AG10803 (cell line): ENCODE results near the gene ELOVL7.
"Not testable (repeated sequence)": the region's sequence is repeated elsewhere in the genome, so short reads cannot be mapped to it uniquely, and the experiment has no call there.

Experiments used
- DNase-seq: peaks from one replicate; pipeline ENCODE4 v3.0.0; 2010; ENCODE audit warnings: low read depth
- H3K4me3 ChIP-seq: 2 replicates; pipeline ENCODE4 v1.5.1; 2011; ENCODE audit warnings: mild to moderate bottlenecking, low read length, control low read depth
- TF ChIP-seq, protein P1 (sequence below): conservative IDR thresholded peaks from 2 replicates; pipeline ENCODE4 v1.5.1; 2011; ENCODE audit warnings: mild to moderate bottlenecking, low read length, control low read depth, inconsistent platforms

Gene ELOVL7

DNA sequence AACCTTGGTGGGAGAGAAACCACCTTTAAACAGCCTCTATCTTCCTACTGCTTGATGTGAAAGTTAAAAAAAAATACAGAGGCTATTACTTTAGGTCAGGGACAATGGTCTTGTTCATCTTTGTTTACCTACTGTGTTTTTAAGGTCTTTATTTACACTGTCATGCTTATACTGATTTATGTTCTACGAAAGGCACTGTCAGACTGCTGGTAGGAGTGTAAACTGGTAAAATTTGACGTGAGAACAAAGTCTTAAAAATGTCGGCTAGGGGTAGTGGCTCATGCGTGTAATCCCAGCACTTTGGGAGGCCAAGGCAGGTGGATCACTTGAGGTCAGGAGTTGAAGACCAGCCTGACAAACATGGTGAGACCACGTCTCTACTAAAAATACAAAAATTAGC is 42.1 kb upstream of the ELOVL7 start:
- TF ChIP-seq, protein P1, sequence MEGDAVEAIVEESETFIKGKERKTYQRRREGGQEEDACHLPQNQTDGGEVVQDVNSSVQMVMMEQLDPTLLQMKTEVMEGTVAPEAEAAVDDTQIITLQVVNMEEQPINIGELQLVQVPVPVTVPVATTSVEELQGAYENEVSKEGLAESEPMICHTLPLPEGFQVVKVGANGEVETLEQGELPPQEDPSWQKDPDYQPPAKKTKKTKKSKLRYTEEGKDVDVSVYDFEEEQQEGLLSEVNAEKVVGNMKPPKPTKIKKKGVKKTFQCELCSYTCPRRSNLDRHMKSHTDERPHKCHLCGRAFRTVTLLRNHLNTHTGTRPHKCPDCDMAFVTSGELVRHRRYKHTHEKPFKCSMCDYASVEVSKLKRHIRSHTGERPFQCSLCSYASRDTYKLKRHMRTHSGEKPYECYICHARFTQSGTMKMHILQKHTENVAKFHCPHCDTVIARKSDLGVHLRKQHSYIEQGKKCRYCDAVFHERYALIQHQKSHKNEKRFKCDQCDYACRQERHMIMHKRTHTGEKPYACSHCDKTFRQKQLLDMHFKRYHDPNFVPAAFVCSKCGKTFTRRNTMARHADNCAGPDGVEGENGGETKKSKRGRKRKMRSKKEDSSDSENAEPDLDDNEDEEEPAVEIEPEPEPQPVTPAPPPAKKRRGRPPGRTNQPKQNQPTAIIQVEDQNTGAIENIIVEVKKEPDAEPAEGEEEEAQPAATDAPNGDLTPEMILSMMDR: no peak
- H3K4me3 ChIP-seq: no peak overlapping the region
- no peak for DNase-seq

DNA sequence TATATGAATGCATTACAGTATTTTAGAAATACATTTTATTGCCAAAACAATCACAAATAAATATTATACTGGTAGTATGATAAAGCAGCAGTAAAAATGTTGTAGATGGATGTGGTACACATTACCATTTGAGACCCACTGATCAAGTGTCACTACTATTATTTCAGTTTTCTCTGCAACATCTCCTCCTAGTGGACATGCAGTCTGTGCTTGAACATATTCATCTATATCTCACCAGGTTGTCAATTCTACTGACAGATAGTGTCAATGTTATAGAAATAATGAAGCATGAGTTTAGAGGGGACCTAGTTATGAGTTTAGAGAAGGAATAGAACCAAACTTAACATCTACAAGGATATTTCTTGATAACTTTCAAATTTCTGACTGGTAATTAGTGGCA is 39.2 kb upstream of the ELOVL7 start:
- no peak overlapping the region for H3K4me3 ChIP-seq
- TF ChIP-seq, protein P1: no peak; the same call in 1 of the 2 replicates
- DNase-seq: peak; percentile 1

DNA sequence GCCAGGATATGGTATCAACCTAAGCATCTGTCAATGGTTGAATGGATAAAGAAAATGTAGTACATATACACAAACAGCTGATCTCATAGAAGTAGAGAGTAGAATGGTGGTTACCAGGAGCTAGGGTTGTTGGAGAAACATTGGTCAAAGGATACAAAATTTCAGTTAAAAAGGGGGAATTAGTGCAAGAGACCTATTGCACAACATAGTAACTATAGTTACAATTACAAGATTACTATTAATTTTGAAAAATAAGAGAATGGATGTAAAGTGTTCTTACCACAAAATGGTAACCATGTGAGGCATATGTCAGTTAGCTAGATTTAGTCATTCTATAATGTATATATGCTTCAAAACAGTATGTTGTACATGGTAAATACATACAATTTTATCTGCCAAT is 28.8 kb upstream of the ELOVL7 start:
- H3K4me3 ChIP-seq: no peak overlapping the region
- DNase-seq: no peak
- TF ChIP-seq, protein P1: no peak

DNA sequence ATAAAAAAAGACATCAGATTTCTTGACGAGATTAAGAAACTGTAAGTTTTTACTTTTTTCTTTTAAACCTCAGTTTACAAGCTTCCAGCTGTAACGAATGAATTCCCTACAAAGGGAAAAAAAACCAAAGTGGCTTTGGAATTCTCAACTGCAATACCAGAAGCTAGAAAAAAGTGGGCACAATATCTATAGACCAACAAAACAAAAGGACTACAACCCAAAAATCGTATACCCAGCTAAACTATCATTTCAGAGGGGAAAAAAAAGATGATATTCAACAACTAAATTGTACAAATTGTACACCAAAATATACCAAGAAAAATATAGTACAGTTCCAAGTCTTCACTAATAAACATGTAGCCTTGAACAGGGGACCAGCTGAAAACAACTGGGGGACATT is 26.8 kb upstream of the ELOVL7 start:
- no peak for DNase-seq
- H3K4me3 ChIP-seq: no peak overlapping the region
- TF ChIP-seq, protein P1: no peak

DNA sequence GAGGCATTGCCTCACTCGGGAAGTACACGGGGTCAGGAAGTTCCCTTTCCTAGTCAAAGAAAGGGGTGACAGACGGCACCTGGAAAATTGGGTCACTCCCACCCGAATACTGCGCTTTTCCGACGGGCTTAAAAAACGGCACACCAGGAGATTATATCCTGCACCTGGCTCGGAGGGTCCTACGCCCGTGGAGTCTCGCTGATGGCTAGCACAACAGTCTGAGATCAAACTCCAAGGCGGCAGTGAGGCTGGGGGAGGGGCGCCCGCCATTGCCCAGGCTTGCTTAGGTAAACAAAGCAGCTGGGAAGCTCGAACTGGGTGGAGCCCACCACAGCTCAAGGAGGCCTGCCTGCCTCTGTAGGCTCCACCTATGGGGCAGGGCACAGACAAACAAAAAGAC is 16.5 kb upstream of the ELOVL7 start:
- H3K4me3 ChIP-seq, DNase-seq: not testable (repeated sequence)

DNA sequence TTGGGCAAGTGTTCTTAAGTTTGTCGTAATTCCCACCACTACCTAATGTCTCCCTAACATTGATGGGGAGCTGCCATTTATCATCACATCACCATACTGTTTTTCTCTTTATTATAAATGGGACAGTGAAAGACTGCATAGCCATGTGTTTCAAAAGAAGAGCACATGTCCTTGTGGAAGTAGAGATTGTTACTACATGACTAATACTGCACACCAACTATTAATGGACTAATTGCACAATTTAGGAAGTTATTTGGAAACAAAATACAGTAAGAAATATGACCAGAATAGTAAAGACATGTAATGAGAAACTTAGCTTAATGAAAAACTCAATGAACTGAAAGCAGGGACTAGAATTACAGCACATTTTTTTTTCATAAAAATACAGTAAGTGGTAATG is 12.0 kb upstream of the ELOVL7 start:
- H3K4me3 ChIP-seq: no peak overlapping the region
- peak; percentile 68 for DNase-seq
- TF ChIP-seq, protein P1: no peak

DNA sequence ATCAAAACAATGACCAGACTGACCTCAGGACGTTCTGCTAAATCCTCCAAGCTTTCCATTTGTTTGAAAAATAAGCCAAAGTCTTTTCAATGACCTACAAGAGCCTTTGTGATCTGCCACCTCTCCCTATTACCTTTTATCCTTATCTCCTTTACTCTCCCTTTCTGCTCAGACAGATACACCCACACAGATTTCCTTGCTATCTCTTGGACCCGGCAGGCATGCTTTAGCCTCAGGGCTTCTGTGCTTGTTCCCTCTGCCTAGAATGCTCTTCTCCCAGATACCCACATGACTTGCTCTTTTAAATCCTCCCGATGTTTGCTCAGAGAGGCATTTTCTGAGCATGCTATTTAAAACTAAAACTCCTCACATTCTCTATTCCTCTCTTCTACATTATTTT is 8.9 kb upstream of the ELOVL7 start:
- TF ChIP-seq, protein P1: no peak
- no peak for DNase-seq
- no peak overlapping the region for H3K4me3 ChIP-seq

DNA sequence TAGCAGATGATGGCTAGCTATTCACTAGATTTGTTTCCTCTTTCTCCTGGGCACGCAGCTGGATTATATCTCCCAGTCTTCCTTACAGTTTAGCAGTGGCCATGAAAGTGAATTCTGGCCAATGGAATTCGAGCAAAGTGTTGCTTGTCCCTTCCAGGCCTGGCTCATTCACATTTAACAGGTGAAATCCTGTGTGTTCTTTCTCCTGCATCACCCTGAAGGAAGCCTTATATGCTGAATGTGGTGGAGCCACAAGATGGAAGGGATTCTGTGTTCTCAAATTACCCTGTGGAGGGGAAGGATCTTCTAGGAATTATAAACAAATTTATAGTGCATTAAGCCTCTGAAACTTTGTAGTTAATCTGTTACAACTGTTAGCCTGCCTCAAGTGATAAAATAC is 8.2 kb upstream of the ELOVL7 start:
- TF ChIP-seq, protein P1: no peak
- DNase-seq: no peak
- H3K4me3 ChIP-seq: no peak overlapping the region
